ENCODE results near the gene CD300LD. TPM values are rescaled to one million over a fixed set of nuclear protein-coding genes. Genes with fewer than 3 reads are reported as not detected.
"Not testable (repeated sequence)": the region's sequence is repeated elsewhere in the genome, so short reads cannot be mapped to it uniquely, and the experiment has no call there.

The CD300LD gene
- polyA plus RNA-seq, 3 donors, result 0.33 to 0.50 (median 0.41) TPM

- no peak for TF ChIP-seq CTCF (IDR thresholded peaks at IDR 0.05)
- Mint-ChIP-seq H3K4me3 (peak overlapping the region in 1 of 2 donors; percentile 2), H3K36me3 (peaks cover 0 to 7% of the 10 kb centered on the region in 2 donors), H3K4me1 (peaks cover 37% of the 10 kb centered on the region), H3K9me3 (peaks cover 0 to 14% (median 3%) of the 10 kb centered on the region in 7 donors), H3K27ac (no peak overlapping the region), H3K27me3 (ENCODE audit: low read depth in 3 of 3) (peaks cover 12 to 20% (median 18%) of the 10 kb centered on the region in 3 donors)
- no peak for DNase-seq
- H3K4me1 ChIP-seq (ENCODE audit: control insufficient read depth in 1 of 2, insufficient read depth in 2 of 2, low read length in 2 of 2), result peaks cover 34 to 40% of the 10 kb centered on the region in 2 donors
- intact Hi-C loops (cut with micrococcal nuclease), result no loop called here
- WGBS (ENCODE audit: insufficient coverage), result 85% methylated on average over 2 of the region's 5 CpGs
- no peaks in the 10 kb centered on the region for H4K20me1 ChIP-seq (ENCODE audit: insufficient read depth, low read length)
- H3K36me3 ChIP-seq (replicated peaks in 1 of 2; ENCODE audit: control insufficient read depth in 1 of 2, insufficient read depth in 2 of 2, low read length in 2 of 2), result no peaks in the 10 kb centered on the region
- H2AFZ ChIP-seq (ENCODE audit: insufficient read depth, low read depth, low read length, poor library complexity, severe bottlenecking), result no peak overlapping the region
- H3K4me2 ChIP-seq (replicated peaks; ENCODE audit: extremely low read depth, low read length, poor library complexity, severe bottlenecking), result no peak overlapping the region
- H3K4me3 ChIP-seq (replicated peaks in 1 of 3; ENCODE audit: low read depth in 2 of 3, low read length in 3 of 3), result no peak overlapping the region
- H3K27ac ChIP-seq (ENCODE audit: low read depth in 1 of 2, low read length in 2 of 2), result no peak overlapping the region
- H3K27me3 ChIP-seq (ENCODE audit: control insufficient read depth in 2 of 2, insufficient read depth in 2 of 2, low read length in 2 of 2), result peaks cover 0 to 4% of the 10 kb centered on the region in 2 donors
- H3K9me3 ChIP-seq (replicated peaks in 1 of 2; ENCODE audit: control insufficient read depth in 1 of 2, insufficient read depth in 1 of 2, low read length in 2 of 2), result no peaks in the 10 kb centered on the region
- H3K9ac ChIP-seq (ENCODE audit: insufficient read depth, low read length, poor library complexity, severe bottlenecking), result no peak overlapping the region
- no peaks in the 10 kb centered on the region for H3K79me2 ChIP-seq (ENCODE audit: insufficient read depth, low read length)
These were observed 17.5 kb downstream of the CD300LD start for GRCh38 chr17:74574489-74575142.

GRCh38 chr17:74573635-74574034 is 18.4 kb downstream of the CD300LD start:
- H3K36me3 ChIP-seq (replicated peaks in 1 of 2; ENCODE audit: control insufficient read depth in 1 of 2, insufficient read depth in 2 of 2, low read length in 2 of 2); H4K20me1 ChIP-seq (ENCODE audit: insufficient read depth, low read length); H3K79me2 ChIP-seq (ENCODE audit: insufficient read depth, low read length); H3K4me3 Mint-ChIP-seq; H3K9me3 ChIP-seq (replicated peaks in 1 of 2; ENCODE audit: control insufficient read depth in 1 of 2, insufficient read depth in 1 of 2, low read length in 2 of 2); H3K4me3 ChIP-seq (replicated peaks in 1 of 3; ENCODE audit: low read depth in 2 of 3, low read length in 3 of 3); H3K4me2 ChIP-seq (replicated peaks; ENCODE audit: extremely low read depth, low read length, poor library complexity, severe bottlenecking); H3K9ac ChIP-seq (ENCODE audit: insufficient read depth, low read length, poor library complexity, severe bottlenecking); H3K27ac Mint-ChIP-seq; H2AFZ ChIP-seq (ENCODE audit: insufficient read depth, low read depth, low read length, poor library complexity, severe bottlenecking); DNase-seq; H3K27me3 ChIP-seq (ENCODE audit: control insufficient read depth in 2 of 2, insufficient read depth in 2 of 2, low read length in 2 of 2); intact Hi-C loops (cut with micrococcal nuclease); H3K27ac ChIP-seq (ENCODE audit: low read depth in 1 of 2, low read length in 2 of 2); H3K36me3 Mint-ChIP-seq: not testable (repeated sequence)
- H3K4me1 Mint-ChIP-seq, result peaks cover 39% of the 10 kb centered on the region
- peaks cover 38 to 41% of the 10 kb centered on the region in 2 donors for H3K4me1 ChIP-seq (ENCODE audit: control insufficient read depth in 1 of 2, insufficient read depth in 2 of 2, low read length in 2 of 2)
- peaks cover 0 to 15% (median 3%) of the 10 kb centered on the region in 7 donors for H3K9me3 Mint-ChIP-seq
- peaks cover 12 to 20% (median 17%) of the 10 kb centered on the region in 3 donors for H3K27me3 Mint-ChIP-seq (ENCODE audit: low read depth in 3 of 3)
